ENCODE measurements around the gene ATXN2.
"Not testable (repeated sequence)": the region's sequence is repeated elsewhere in the genome, so short reads cannot be mapped to it uniquely, and the experiment has no call there.

ATXN2 gene

DNA sequence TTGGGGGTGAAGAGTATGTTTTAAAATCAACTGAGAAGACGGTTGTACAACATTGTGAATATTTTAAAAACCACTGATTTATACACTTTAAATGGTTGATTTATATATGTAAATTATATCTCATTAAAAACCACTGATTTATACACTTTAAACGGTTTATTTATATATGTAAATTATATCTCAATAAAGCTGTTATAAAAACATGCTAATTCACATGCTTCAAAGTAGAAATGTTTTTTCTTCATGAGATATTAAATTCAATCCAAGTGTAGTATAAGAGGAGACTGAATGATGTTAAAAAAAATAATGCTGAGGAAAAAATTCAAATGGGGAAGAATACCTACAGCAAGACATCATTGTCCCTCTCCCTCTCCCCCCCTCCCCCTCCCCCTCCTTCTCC, 92.9 kb downstream of the ATXN2 start:
- DNase-seq (ENCODE audit: low read depth) = no peak

DNA sequence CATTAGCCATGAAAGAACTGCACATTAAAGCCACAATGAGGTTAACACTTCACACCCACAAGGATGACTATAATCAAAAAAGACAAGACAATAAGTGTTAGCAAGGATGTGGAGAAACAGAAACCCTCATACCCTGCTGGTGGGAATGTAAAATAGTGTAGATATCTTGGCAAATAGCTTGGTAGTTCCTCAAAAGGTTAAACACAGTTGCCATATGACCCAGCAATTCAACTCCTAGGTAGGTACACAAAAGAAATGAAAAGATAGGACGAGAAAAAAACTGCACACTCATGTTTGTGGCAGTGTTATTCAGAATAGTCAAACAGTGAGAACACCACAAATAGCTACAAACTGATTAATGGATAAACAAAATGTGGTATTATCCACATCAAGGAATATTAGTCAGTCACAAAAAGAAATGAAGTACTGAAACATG, 93.5 kb downstream of the ATXN2 start:
- DNase-seq (ENCODE audit: low read depth) = no peak

- DNase-seq (ENCODE audit: low read depth) = no peak
These were observed 96.0 kb downstream of the ATXN2 start for GRCh38 chr12:111503116-111503515.

GRCh38 chr12:111494676-111495075, 104.4 kb downstream of the ATXN2 start:
- no peak for DNase-seq (ENCODE audit: low read depth)

GRCh38 chr12:111492979-111493378, 106.1 kb downstream of the ATXN2 start:
- not testable (repeated sequence) for DNase-seq (ENCODE audit: low read depth)

- no peak for DNase-seq (ENCODE audit: low read depth)
These were observed 110.3 kb downstream of the ATXN2 start for GRCh38 chr12:111488798-111489197.

- DNase-seq (ENCODE audit: low read depth) = no peak
These were observed 110.8 kb downstream of the ATXN2 start for GRCh38 chr12:111488271-111488670.

DNA sequence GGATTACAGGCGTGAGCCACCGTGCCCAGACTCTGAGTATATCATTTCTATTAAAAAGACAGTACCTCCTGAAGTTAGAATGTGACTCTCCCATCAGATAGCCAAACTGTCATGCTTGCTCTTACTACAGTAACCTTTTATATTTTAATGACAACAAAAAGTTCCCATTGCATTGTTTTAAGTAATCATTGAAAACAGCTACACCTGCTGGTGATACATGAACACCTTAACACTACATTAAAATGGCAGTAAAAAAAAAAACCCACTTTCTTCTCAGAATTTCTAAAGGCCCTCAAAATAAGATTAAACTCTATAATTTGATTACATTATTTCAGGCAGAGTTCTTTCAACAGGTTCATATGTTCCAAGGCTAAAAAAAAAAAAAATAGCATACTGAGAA, 116.7 kb downstream of the ATXN2 start:
- no peak for DNase-seq (ENCODE audit: low read depth)

- no peak for DNase-seq (ENCODE audit: low read depth)
These were observed 127.9 kb downstream of the ATXN2 start for GRCh38 chr12:111471236-111471635.

DNA sequence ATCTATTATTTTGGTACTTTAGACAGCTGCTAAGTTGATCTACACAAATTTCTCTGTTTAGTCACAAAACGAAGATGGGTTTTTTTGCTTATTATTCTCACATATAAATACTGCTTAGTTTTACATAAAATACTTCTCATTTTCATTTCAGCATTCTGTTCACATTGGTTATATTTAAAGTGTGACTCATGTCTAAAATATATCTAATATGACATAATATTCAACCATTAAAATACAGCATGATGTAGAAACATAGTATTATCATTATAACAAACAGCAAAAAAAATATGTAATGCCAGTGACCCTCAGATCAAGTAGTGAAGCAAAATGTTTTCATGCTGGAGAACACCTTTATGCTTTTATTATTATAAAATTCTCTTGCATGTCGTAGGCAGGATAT, 129.7 kb downstream of the ATXN2 start:
- no peak for DNase-seq (ENCODE audit: low read depth)

DNA sequence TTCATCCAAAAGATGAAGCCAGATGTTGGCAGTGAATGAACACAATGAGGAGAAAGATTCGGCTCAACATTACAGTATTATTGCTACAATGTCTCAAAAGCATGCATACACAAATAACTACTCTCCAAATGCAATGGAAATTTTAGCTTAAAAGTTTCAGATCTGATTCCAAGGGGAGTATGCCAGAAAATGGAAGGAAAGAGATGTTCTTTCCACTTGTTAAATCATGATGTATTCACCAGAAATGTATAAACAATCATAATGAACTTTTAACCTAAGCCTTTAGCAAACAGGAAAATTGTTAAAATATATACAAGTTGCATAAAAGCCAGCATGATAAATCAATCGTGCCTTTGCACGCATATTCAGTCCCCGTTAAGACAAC, 131.3 kb downstream of the ATXN2 start:
- no peak for DNase-seq (ENCODE audit: low read depth)

- no peak for DNase-seq (ENCODE audit: low read depth)
These were observed 131.8 kb downstream of the ATXN2 start for GRCh38 chr12:111467092-111467856.

GRCh38 chr12:111462210-111462769, 136.8 kb downstream of the ATXN2 start:
- DNase-seq (ENCODE audit: low read depth) = no peak

GRCh38 chr12:111460111-111460510, 139.0 kb downstream of the ATXN2 start:
- not testable (repeated sequence) for DNase-seq (ENCODE audit: low read depth)

DNA sequence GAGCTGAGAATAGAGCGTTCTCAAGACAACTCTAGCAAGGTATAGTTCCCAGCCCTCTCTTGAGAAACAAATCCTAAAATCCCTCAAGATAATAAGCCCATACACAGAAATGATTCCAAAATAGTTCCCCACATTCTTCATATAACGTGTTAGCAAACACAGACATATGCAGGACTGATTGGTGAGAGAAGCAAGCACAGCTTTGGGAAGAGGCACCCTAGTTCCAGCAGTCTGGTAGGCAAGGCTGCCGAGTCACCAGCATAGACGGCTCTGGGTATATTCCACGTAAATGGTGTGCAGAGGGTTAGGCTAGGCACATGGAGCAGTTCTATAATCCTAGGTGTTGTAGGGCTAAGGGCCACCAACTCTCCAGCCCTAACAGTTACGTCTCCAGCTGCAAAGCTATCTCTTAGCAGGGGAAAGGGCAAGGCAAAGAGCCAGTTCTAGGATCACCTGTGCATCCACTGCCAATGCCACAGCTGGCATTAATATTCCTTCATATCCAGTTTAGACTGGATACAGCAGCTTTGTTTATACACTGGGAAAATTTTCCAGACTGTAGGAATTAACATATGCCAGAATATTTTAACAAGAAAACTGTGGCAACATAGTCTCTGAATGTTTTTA, 140.5 kb downstream of the ATXN2 start:
- no peak for DNase-seq (ENCODE audit: low read depth)

- DNase-seq (ENCODE audit: low read depth) = no peak
These were observed 141.5 kb downstream of the ATXN2 start for GRCh38 chr12:111457577-111457976.

DNA sequence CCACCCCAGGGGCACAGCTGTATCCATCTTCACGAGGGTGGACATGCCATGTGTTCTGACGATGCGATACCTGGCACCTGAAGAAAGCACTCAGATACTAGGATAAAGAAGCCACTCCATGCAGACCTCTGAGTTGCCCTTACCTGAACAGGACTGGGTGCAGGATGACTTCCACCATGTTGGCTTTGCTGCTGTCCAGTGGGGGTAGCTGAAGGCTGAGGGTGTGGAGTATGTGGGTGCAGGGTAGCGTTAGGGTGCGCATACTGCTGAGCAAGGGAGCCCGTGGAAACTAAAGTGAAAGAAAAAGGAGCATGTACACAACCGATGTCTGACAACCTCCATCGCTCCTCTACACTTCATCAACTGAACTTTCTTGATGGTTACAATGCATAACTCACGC, 142.0 kb downstream of the ATXN2 start:
- DNase-seq (ENCODE audit: low read depth) = no peak

- DNase-seq (ENCODE audit: low read depth) = no peak
These were observed 143.4 kb downstream of the ATXN2 start for GRCh38 chr12:111455448-111456320.

DNA sequence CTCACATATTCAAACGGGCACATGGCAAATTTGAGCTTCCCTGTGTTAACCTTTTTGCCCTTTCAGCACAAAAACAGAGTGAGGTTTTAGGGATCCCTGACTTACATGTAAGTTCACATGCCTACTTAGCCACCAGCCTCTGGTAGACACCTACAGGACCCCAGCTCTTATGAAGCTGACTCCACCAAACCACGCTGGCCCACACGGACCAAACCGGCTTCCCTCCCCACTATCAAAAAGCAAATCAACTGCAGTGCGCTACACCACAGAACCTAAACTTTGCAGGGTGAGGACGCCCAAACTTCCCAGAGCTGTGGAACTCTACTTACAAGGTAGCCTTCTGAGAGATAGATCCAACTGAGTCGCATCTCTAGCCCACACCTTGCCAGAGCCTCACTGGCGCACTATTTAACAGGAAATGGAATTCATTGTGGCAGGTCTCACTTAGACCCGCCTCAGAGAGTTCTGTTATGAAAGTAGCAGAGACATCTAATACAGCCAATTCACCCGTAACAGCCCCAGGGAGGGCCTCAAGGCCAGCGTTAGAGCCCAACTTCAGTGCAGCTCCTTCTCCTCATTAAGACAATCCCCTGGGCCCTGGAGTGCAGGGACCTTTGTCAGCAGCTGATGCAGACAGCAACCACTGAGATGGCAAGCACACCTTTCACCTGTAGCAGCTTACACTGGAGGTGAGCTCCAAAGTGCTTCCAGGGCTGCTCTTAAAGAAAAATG, 144.2 kb downstream of the ATXN2 start:
- no peak for DNase-seq (ENCODE audit: low read depth)

DNA sequence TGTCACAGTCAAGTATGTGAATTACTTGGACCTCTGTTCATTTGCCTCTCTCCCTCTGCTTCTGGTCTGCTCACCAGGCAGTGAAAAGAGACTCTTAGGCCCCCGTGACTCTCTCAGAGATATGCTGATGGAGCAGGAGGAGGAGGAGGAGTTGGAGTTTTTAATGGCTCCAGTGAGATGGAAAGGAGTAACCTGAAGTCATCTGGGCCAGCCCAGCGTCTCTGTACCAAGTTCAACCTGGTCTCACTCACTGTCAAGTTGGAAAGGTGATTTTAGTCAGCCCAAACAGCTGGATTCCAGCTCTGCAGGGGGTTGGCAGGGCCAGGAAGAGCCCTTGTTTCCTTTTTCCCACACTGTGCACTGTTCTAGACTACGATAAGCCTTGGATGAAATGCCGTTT, 144.8 kb downstream of the ATXN2 start:
- no peak for DNase-seq (ENCODE audit: low read depth)

DNA sequence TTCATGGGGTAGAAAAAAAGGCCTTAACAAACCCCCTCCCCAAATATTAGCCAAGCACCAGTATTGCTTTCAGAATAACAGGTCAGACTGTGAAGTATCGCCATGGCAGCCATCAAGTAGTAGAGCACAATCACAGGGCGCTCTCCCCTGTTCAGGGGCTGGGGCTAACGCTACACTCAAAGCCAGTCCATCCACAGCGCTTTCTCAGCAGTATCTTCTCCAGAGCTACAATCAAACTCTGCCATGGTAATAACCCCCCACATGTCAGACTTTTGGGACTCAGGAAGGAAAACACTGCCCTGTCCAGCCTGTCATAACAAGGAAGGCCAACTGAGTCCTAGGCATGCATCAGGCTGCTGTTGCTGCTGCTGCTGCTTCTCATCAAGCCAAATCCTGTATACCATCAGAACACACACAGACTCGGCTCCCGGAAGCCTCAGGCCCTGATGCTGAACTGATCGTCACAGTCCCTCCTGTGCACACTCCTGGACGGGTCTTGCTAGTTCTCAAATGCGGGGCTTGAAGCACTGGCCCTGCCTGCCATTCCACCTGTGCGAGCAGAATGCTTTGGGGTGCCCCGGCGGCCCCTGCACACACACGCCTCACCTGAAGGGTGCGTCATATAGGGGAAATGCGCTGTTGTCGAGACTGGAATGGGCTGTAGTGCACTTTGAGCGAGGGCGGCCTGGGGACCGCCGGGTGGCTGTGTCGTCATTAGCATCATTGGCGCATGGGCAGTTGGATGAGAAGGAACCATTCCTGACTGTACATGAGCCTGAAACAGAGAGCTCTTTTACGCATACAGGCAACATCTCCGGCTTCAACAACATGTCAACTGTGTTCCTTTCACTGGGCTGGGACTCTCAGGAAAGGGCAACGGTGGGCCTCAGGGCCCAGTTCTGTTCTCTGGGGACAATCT, 145.8 kb downstream of the ATXN2 start:
- DNase-seq (ENCODE audit: low read depth) = no peak

Measured in stimulated activated CD4-positive, alpha-beta T cell treated with anti-CD3 and anti-CD28 coated beads, Interleukin-2, amount 100 ng/mL, for 4 hours (primary cell).